GM12878 (cell line): ENCODE measurements around the gene TCHP.

Source experiments
- JUNB ChIP-seq: IDR thresholded peaks from 2 replicates; pipeline ENCODE4 v1.6.1; 2016; ENCODE audit warnings: antibody characterized with exemption, mild to moderate bottlenecking
- SP1 ChIP-seq: IDR thresholded peaks from one replicate; pipeline ENCODE4 v1.6.1; 2011; ENCODE audit warnings: low read depth, low read length

DNA sequence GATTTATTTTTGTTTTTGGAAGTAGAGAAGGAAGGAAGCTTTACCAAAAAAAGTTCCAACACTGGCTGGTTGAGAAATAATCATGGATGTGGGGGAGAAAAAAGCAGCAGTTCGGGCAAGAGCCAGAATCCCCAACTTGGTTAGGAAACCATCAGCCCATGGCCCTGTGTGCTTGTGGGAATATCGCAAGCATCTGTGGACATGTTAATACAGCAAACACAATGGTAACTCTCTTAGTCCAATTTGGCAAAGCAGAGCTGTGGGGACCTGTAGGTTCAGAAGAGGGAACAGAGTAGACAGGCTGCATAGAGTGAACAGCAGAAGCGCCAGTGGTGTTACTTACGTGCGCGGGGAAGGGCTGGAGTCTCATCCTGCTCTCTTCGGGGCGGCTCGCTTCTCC is 46.8 kb downstream of the TCHP start:
- TF ChIP-seq JUNB (no peak), SP1 (no peak)
